RCC 7860 (cell line): Measurements from ENCODE around the gene SOX18.
"Not testable (repeated sequence)": the region's sequence is repeated elsewhere in the genome, so short reads cannot be mapped to it uniquely, and the experiment has no call there.

Experiments used
- DNase-seq: peaks from one replicate; pipeline ENCODE4 v3.0.0-alpha.2; 2015; ENCODE audit warnings: low spot score
- FAIRE-seq: peaks from 2 replicates; lab custom pipeline; 2012; peaks lifted over from hg19 to GRCh38; lab: Jason Lieb, UNC

Gene SOX18

GRCh38 chr20:64049060-64049877 lies at the start of gene SOX18:
TSS of gene SOX18 (minus strand) at chr20:64049639. CDS start at chr20:64049516, 123 bp downstream.
- FAIRE-seq (no peak), DNase-seq (no peak)

- FAIRE-seq (no peak), DNase-seq (no peak)
Measured at GRCh38 chr20:64098471-64099013, 49.1 kb upstream of the SOX18 start.

- no peak for FAIRE-seq
- DNase-seq, result no peak
Measured at GRCh38 chr20:64096535-64096934, 47.1 kb upstream of the SOX18 start.

GRCh38 chr20:64095927-64096326 lies 46.5 kb upstream of the SOX18 start:
- DNase-seq, result no peak
- no peak for FAIRE-seq

DNA sequence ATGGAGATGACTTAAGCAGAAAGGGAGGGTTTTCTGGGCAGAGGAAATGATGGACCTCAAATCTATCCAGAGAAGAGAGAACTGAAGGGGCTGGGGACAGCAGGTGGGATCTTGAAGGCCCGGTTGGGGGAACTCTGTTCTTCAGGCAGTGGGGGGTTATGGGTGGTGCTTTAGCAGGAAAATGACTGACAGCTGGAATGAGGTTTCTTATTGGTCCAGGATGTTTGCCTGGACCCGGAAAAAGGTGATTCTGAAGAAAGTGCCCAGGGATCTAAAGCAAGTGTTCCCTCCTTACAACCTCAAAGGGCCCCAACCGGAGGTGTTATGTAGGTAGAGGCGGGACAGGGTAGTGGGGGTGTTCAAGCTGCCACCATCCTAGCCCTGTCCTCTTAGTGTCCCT lies 46.0 kb upstream of the SOX18 start:
- FAIRE-seq (no peak), DNase-seq (no peak)

DNA sequence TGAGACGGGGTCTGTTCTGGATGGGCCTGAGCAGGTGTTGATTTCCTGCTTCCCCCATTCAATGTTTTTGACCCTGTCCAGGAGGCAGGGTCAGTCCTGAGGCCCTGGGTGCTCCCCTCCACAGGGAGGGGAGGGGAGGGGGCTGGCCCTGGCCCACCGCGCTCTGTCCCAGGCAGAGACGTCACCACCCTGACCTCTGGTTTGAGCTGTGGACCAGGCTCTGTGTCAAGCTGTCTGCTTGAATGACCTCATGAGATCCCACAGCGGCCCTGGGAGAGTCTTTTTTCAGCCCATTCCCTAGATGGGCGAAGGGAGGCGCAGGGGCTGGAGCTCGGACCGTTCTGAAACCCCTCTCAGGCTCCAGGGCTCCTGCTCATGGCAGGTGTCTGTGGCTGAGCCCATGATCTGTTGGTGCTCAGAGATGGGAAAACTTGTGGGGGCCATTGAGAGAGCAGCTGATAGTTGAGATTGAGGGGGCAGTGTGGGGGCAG lies 43.6 kb upstream of the SOX18 start:
- FAIRE-seq, result no peak

GRCh38 chr20:64092258-64093012 lies 43.0 kb upstream of the SOX18 start:
- FAIRE-seq, result no peak
- no peak for DNase-seq

More for the DNA sequence above, 43.6 kb upstream of the SOX18 start:
- no peak for DNase-seq

- DNase-seq (no peak), FAIRE-seq (no peak)
Measured at GRCh38 chr20:64091770-64092169, 42.3 kb upstream of the SOX18 start.

GRCh38 chr20:64091340-64091739 lies 41.9 kb upstream of the SOX18 start:
- no peak for DNase-seq
- no peak for FAIRE-seq

GRCh38 chr20:64090165-64090564 lies 40.7 kb upstream of the SOX18 start:
- no peak for DNase-seq
- FAIRE-seq, result no peak

GRCh38 chr20:64088586-64088985 lies 39.1 kb upstream of the SOX18 start:
- not testable (repeated sequence) for DNase-seq, FAIRE-seq

- FAIRE-seq, DNase-seq: not testable (repeated sequence)
Measured at GRCh38 chr20:64087226-64087825, 37.9 kb upstream of the SOX18 start.

DNA sequence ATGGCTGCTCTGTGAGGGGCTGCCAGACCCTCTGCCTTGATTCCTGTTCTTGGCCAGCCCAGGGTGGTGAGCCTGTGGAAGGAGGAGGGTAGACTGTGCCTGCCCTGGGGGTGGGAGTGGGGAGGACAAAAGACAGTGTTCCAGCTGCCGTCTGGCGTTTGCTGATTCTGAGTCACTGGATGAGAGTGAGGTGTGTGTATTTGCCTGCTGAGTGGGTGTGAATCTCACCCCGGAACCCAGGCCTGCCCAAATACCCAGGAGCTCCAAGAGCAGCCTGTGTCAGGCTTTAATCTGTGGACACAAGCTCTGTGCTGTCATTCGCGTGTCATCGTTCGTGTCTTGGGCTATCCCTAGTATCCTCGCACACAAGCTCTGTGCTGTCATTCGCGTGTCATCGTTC lies 37.4 kb upstream of the SOX18 start:
- no peak for FAIRE-seq
- DNase-seq, result no peak

GRCh38 chr20:64084685-64085152 lies 35.3 kb upstream of the SOX18 start:
- FAIRE-seq, result no peak
- no peak for DNase-seq

DNA sequence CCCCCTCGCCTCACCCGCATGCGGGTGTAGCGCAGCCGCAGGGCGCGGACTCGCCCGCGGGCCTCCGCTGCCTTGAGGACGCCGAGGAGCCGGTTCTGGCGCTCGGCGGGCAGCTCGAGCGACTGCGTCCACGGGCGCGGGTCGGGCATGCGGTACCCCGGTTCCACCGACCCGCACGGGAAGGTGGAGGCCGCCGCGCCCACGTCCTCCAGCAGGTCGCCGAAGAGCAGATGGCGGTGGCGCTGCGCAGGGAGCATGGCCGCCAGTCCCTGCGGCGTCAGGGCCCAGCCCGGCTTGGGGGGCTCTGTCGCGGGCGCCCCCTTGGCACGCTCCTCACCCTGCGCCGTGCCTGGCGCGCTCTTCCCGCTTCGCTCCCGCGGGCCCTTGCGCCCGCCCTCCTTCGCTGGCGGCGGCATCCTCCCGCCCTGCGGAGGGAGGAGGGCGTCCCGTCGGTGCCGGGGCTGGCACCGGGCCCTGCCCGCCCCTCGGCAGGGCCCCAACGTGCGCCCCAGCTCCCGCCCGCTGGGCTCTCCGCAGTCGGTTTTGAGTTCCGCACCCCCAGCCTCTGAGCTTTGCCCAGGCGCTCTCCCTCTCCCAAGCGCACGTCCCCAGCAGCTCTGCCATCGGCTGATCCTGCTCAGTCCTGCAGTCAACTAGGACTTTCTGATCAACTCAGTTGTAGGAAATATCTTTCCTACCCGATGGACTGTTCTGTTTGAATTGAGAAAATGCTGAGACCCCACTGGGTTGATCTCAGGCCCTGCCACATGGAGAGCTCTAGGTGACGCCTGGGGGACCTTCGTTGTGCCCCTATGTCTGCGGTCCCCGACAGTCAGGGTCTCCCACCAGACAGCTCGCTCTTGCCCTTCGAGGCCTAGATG lies 34.6 kb upstream of the SOX18 start, which contains the start of gene LKAAEAR1:
TSS of gene LKAAEAR1 (minus strand) at position 595 of the 881 bp plus-strand sequence. CDS start at position 416, 179 bp downstream.
- FAIRE-seq, result no peak
- no peak for DNase-seq

- DNase-seq, result no peak
- FAIRE-seq, result no peak
Measured at GRCh38 chr20:64083378-64083803, 34.0 kb upstream of the SOX18 start.

GRCh38 chr20:64082820-64083377 lies 33.5 kb upstream of the SOX18 start:
- FAIRE-seq, result no peak
- DNase-seq, result no peak

DNA sequence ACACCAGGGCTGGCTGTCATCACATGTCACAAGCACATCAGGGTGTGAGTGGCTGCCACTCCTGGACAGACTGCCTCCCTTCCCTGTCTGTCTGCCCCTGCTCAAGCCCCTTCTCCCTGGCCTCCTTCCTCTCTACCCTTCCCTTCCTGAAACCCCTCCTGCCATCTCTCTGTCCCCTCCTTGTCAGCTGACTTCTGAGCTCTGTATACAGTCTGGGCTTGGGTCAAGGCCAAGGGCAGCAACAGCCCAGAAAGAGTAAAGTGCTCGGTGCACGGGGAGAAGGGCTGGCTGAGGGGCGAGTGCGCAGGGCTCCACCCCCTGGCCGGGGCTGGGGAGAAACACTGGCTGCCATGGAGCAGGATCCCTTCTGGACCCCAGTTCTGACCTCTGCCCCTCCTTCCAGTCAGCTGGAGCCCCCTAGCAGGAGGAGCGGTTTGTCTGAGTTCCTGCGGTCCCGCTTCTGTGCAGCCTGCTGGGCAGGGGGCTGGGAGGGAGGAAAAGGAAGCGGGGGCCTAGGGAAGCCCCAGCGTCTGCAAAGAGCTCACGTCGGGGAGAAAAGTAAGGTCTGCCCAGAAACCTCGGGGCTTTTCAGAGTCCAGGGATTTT lies 32.8 kb upstream of the SOX18 start:
- no peak for FAIRE-seq
- no peak for DNase-seq

DNA sequence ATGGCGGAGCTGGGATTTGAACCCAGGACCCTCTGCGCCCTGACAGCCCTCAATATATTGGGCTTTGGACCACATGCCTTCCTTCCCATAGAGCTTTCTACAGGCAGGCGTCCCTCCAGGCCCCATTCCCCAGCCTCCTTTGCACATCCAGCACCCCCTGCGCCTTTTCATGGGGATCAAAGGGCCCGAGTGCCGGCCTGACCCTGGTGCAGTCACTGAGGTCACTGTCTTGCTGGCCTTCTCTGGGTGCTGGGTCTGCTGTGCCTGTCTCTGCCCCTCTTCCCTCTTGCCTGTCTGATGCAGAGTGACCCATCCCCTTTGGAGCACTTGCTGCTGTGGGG lies 32.2 kb upstream of the SOX18 start:
- no peak for FAIRE-seq

More for the DNA sequence above, 32.2 kb upstream of the SOX18 start:
- no peak for DNase-seq
